OCI-LY7 (cell line): ENCODE data around the gene SRSF4. TPM values are rescaled to one million over a fixed set of nuclear protein-coding genes. Genes with fewer than 3 reads are reported as not detected.
A peak's percentile ranks its signal among the peaks of the same experiment; 100 is the strongest.

Source experiments
- BruUV-seq: library from RNA; stranded (reverse); fragments of 400-500 nt; replicated peaks from 2 replicates; lab custom pipeline; 2021; lab: Mats Ljungman, UMichigan
- CTCF ChIA-PET: fragments of 300-600 bp; sonication (Branson Sonifier 250); formaldehyde crosslinking; loops from one replicate; lab custom pipeline; 2022; ENCODE audit warnings: antibody characterized with exemption; ENCODE audit not compliant: unreplicated experiment; lab: Charles Lee
- POLR2A ChIA-PET: fragments of 300-600 bp; sonication (Branson Sonifier 250); formaldehyde crosslinking; loops from one replicate; lab custom pipeline; 2022; ENCODE audit warnings: antibody characterized with exemption; lab: Charles Lee
- DNase-seq: peaks from one replicate; pipeline ENCODE4 v3.0.0-alpha.2; 2015; ENCODE audit warnings: low spot score
- H2AFZ ChIP-seq: fragments of 200-600 bp; sonication (generic), shearing (Covaris generic); 2 replicates; pipeline ENCODE4 v1.6.1; 2014; ENCODE audit warnings: mild to moderate bottlenecking, antibody characterized with exemption, low read length, moderate library complexity
- H3K27ac ChIP-seq: fragments of 200-600 bp; sonication (generic); 2 replicates; pipeline ENCODE4 v1.5.1; 2014; ENCODE audit warnings: mixed run types, low read depth, mild to moderate bottlenecking, moderate library complexity, low read length, inconsistent platforms; ENCODE audit not compliant: poor library complexity, severe bottlenecking
- H3K36me3 ChIP-seq: fragments of 200-600 bp; sonication (generic); 2 replicates; pipeline ENCODE4 v1.6.1; 2014; ENCODE audit warnings: mild to moderate bottlenecking, antibody characterized with exemption, low read length, moderate library complexity, mixed read lengths; ENCODE audit not compliant: insufficient read depth
- H3K4me1 ChIP-seq: fragments of 200-600 bp; sonication (generic); 2 replicates; pipeline ENCODE4 v1.5.1; 2014; ENCODE audit warnings: mild to moderate bottlenecking, low read length; ENCODE audit not compliant: insufficient read depth, poor library complexity, severe bottlenecking
- H3K4me2 ChIP-seq: fragments of 200-600 bp; sonication (generic); 2 replicates; pipeline ENCODE4 v1.6.1; 2014; ENCODE audit warnings: mild to moderate bottlenecking, low read length
- H3K4me3 ChIP-seq: fragments of 200-600 bp; sonication (generic); 2 replicates; pipeline ENCODE4 v1.5.1; 2014; ENCODE audit warnings: mild to moderate bottlenecking, low read depth, low read length; ENCODE audit not compliant: poor library complexity, severe bottlenecking
- H3K79me2 ChIP-seq: fragments of 200-600 bp; sonication (generic); 2 replicates; pipeline ENCODE4 v1.6.1; 2016; ENCODE audit warnings: low read depth, mild to moderate bottlenecking, low read length, moderate library complexity, mixed read lengths; ENCODE audit not compliant: insufficient read depth
- H3K9me2 ChIP-seq: fragments of 200-600 bp; sonication (generic); 2 replicates; pipeline ENCODE4 v1.6.1; 2016; ENCODE audit warnings: mild to moderate bottlenecking, low read length, mixed read lengths; ENCODE audit not compliant: insufficient read depth
- H3K9me3 ChIP-seq: fragments of 200-600 bp; sonication (generic); 2 replicates; pipeline ENCODE4 v1.6.1; 2014; ENCODE audit warnings: mild to moderate bottlenecking, mixed run types, low read length, mixed read lengths
- H4K20me1 ChIP-seq: fragments of 200-600 bp; sonication (generic); 2 replicates; pipeline ENCODE4 v1.6.1; 2014; ENCODE audit warnings: mild to moderate bottlenecking, antibody characterized with exemption, low read length, moderate library complexity, mixed read lengths; ENCODE audit not compliant: insufficient read depth
- EZH2phosphoT487 ChIP-seq: fragments of 200-600 bp; sonication (generic); IDR thresholded peaks from 2 replicates; pipeline ENCODE4 v1.6.1; 2018; ENCODE audit warnings: low read depth, borderline replicate concordance, mild to moderate bottlenecking, mixed run types, antibody characterized with exemption, low read length, moderate library complexity, mixed read lengths
- intact Hi-C: fragments of 100-400 bp; cut with micrococcal nuclease; formaldehyde crosslinking; loops from one replicate; pipeline ENCODE4 v1.10.0; 2022; ENCODE audit not compliant: unreplicated experiment
- total RNA-seq, 2 experiments: library from RNA; depleted of rRNA in 1 of 2; stranded (reverse); fragments of >200 nt in 1 of 2; shearing (Covaris generic) in 1 of 2; gene quantifications; 2 replicates each; pipeline ENCODE4 v1.2.3, GENCODE V29; 2014 to 2022
- TF ChIP-seq, protein P1 (sequence below): fragments of 200-600 bp; sonication (generic); conservative IDR thresholded peaks from 2 replicates; pipeline ENCODE4 v1.5.1; 2014; ENCODE audit warnings: mild to moderate bottlenecking, antibody characterized with exemption, low read length, moderate library complexity, mixed read lengths

Gene SRSF4
- total RNA-seq, 2 experiments from 2014 or later: 52.8 to 122 TPM

DNA sequence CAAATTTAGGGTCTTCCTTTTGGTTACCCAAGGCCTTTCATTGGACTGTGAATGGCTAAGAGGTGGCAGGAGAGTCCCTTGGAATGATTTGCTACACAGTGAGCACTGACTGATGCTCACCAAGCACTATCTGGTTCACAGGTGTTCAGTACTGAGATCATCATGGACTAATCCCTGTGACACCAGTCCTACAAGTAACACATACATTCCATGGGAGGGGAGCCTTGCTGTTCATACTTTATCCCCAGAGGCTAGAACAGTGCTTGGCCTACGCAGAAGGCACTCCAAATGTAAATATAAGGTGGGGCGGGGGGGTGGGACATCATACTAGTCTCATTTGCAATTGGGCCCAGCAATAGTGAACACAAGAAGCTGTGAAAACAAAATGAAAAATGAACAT is 37.5 kb downstream of the SRSF4 start:
- Histone ChIP-seq H3K9me3 (no peaks in the 10 kb centered on the region), H3K9me2 (no peaks in the 10 kb centered on the region), H3K36me3 (peaks cover 65% of the 10 kb centered on the region), H3K79me2 (no peaks in the 10 kb centered on the region), H3K4me1 (peaks cover 16% of the 10 kb centered on the region), H2AFZ (no peak overlapping the region), H3K27ac (no peak overlapping the region), H3K4me3 (no peak overlapping the region), H4K20me1 (no peaks in the 10 kb centered on the region; the same call in 1 of the 2 replicates), H3K4me2 (no peak overlapping the region)
- TF ChIP-seq, protein P1, sequence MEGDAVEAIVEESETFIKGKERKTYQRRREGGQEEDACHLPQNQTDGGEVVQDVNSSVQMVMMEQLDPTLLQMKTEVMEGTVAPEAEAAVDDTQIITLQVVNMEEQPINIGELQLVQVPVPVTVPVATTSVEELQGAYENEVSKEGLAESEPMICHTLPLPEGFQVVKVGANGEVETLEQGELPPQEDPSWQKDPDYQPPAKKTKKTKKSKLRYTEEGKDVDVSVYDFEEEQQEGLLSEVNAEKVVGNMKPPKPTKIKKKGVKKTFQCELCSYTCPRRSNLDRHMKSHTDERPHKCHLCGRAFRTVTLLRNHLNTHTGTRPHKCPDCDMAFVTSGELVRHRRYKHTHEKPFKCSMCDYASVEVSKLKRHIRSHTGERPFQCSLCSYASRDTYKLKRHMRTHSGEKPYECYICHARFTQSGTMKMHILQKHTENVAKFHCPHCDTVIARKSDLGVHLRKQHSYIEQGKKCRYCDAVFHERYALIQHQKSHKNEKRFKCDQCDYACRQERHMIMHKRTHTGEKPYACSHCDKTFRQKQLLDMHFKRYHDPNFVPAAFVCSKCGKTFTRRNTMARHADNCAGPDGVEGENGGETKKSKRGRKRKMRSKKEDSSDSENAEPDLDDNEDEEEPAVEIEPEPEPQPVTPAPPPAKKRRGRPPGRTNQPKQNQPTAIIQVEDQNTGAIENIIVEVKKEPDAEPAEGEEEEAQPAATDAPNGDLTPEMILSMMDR: no peak
- no peak for TF ChIP-seq EZH2phosphoT487
- POLR2A ChIA-PET: no interaction called here
- DNase-seq: no peak
- intact Hi-C loops: no loop called here
- CTCF ChIA-PET: no interaction called here
- BruUV-seq: no TSS peak

DNA sequence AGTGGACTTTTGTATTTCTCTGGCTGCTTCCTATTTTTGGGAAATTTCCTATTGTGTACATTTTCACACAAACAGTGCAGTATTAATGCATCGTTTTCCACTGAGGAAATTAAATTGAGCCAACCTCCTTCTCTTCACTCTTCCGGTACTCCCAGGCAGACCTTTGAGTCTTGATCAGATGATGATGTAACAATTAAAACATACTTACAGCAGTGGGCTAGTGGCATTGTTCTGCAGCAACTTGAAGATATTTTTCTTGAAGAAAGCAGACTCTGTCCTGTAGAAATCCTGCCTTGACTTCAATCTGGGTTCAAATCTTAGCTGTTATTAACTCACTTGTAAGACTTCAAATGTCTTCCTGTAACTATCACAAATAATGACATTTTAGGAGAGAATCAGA is 39.0 kb downstream of the SRSF4 start:
- Histone ChIP-seq H4K20me1 (no peaks in the 10 kb centered on the region; the same call in 1 of the 2 replicates), H3K36me3 (peaks cover 51% of the 10 kb centered on the region), H3K4me2 (peak overlapping the region; percentile 46), H3K4me3 (no peak overlapping the region), H3K9me2 (no peaks in the 10 kb centered on the region), H3K27ac (peak overlapping the region; percentile 38), H2AFZ (no peak overlapping the region), H3K79me2 (no peaks in the 10 kb centered on the region), H3K4me1 (peaks cover 16% of the 10 kb centered on the region), H3K9me3 (no peaks in the 10 kb centered on the region)
- POLR2A ChIA-PET: interaction anchor here (0.6 to 1.0 kb wide), 3 partner anchors 93 to 490 kb away, joined by 3 read pairs; no protein-coding TSS in a partner anchor
- CTCF ChIA-PET: no interaction called here
- TF ChIP-seq EZH2phosphoT487: no peak
- TF ChIP-seq, protein P1: no peak
- intact Hi-C loops: no loop called here
- BruUV-seq: no TSS peak
- no peak for DNase-seq

DNA sequence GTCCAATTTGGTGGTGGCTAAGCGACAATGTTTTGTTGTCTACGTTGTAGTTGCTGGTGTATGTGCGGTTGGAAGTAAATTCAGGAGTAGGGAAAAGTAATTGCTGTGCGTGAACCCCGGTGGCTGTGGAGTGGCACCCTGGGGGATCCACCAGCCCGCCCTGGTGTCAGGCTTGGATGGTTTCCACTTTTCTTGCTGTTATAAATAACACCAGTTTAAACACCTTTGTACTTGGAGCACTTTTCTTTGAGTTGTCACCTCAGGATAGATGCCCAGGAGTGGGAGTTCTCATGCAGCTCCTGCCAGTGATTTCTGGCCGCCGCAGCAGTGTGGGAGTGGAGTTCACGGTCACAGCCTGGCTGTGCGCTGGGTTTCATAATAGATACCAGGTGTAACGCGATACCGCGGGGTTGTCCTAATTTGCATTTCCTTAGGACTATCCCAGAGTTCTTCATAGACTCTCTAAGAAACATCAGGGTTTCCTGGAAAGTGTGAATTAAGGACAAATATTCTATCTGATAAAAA is 45.2 kb downstream of the SRSF4 start:
- Histone ChIP-seq H4K20me1 (no peaks in the 10 kb centered on the region), H3K4me2 (no peak overlapping the region), H3K36me3 (no peaks in the 10 kb centered on the region), H2AFZ (no peak overlapping the region), H3K4me3 (no peak overlapping the region), H3K79me2 (no peaks in the 10 kb centered on the region), H3K9me2 (no peaks in the 10 kb centered on the region), H3K27ac (no peak overlapping the region), H3K9me3 (no peaks in the 10 kb centered on the region), H3K4me1 (no peaks in the 10 kb centered on the region)
- ChIA-PET CTCF (no interaction called here), POLR2A (no interaction called here)
- DNase-seq: no peak
- BruUV-seq: no TSS peak
- intact Hi-C loops: no loop called here
- TF ChIP-seq, protein P1: no peak
- TF ChIP-seq EZH2phosphoT487: no peak
